ENCODE measurements around the gene ZNF692.

- TF ChIP-seq CTCF (IDR thresholded peaks at IDR 0.05 in 4 of 5, conservative IDR thresholded peaks at IDR 0.05 in 1 of 5) (no peak), POLR2A (IDR thresholded peaks at IDR 0.05) (no peak)
These were observed 34.2 kb downstream of the ZNF692 start for GRCh38 chr1:248824701-248825100.

Measured in gastrocnemius medialis (tissue), 4 donors.